ENCODE data around the gene PLAC1. TPM values are rescaled to one million over a fixed set of nuclear protein-coding genes. Genes with fewer than 3 reads are reported as not detected.

The PLAC1 gene
- total RNA-seq, 4 donors from 2014 or later: not detected

- no peak for TF ChIP-seq CTCF (IDR thresholded peaks at IDR 0.05; ENCODE audit: low read depth)
Measured at GRCh38 chrX:134551376-134552048, 106.8 kb downstream of the PLAC1 start.

DNA sequence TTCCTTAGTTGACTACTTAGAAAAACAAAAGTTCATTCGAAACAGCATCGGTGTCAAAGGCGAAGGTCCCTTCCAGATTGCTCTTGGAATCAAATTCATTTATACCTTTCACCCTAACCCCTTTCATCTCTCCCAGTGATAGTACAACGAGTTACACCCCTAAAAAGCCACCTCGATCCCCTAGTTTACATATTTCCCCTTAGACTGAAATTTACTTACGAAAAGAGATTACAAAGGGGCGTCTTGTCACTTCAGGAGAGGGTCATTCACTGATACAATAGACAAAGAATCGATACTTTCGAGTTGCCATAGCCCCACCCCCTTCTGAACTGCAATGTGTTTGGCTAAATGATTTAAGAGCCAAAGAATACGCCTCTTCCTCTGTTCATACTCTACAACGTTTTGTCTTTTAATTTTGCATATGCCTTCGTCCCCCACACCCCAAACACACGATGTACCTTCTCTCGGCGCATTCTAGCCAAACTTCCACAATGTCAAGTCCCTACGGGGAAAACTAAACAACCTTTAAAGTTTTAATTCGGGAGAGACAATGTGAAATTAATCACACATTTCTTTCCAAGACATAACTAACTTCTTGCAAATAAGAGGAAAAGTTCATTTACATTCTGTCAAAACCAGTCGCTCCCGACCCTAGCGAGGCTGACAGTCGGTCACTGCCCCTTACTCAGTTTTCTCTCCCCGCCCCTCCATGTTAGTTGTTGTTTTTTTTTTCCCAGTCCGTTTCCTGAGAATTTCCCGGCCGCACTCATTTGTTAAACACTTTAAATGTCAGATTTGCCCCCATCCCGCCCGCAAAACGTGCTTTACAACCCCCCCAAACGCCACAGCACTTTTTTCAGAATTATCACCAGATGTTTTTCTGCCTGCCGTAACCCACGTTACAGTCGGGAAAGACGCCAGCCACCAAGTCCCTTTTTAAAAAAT, 109.7 kb downstream of the PLAC1 start:
- TF ChIP-seq CTCF (IDR thresholded peaks at IDR 0.05; ENCODE audit: low read depth): no peak

DNA sequence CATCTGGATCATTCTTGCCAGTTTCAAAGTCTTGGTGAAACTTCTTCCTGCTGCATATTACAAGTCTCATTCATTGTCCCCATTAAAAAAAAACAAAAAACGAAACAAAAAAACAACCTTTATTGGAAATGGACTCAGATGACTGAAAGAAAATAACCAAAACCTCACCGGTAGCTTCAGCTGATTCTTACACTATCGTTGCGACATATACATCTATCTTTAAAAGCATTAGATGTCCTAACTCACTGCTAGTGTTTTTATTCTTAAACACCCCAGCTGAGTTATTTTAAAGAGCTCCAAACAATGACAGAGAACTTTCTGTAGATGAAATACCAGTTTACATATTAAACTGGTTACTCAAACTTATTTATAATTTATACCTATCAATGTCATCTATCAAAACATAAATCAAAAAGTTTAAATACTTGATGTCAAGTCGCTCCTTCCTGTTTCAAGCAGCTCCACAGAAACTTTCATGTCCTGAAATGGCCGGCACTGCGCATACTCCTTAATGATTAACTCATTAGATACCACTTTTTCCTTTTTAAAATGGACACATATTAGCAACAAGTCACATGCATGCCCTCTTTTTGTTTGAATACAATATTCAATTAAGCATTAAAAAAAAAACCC, 111.1 kb downstream of the PLAC1 start:
- TF ChIP-seq CTCF (IDR thresholded peaks at IDR 0.05; ENCODE audit: low read depth): no peak

GRCh38 chrX:134546187-134546586, 112.1 kb downstream of the PLAC1 start:
- TF ChIP-seq CTCF (IDR thresholded peaks at IDR 0.05; ENCODE audit: low read depth): no peak

DNA sequence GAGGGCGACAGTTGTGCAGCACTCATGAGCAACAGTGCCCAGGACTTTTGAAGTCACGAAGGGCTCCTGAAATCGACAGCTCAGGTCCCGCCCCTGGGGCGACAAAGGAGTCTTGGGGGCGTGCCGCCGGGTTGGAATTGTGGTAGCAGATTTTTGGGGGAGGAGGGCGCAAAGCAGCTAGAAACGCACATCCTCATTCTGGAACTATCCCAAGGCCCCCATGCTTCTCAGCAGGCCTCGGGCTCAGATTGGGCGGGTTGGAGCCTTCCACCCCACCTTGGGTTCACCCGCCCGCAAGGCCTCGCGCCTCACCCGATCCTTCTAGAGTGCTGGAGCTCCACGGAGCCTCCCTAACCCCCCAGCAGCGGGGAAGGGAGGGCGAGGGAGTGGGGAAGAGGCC, 112.8 kb downstream of the PLAC1 start:
- no peak for TF ChIP-seq CTCF (IDR thresholded peaks at IDR 0.05; ENCODE audit: low read depth)

DNA sequence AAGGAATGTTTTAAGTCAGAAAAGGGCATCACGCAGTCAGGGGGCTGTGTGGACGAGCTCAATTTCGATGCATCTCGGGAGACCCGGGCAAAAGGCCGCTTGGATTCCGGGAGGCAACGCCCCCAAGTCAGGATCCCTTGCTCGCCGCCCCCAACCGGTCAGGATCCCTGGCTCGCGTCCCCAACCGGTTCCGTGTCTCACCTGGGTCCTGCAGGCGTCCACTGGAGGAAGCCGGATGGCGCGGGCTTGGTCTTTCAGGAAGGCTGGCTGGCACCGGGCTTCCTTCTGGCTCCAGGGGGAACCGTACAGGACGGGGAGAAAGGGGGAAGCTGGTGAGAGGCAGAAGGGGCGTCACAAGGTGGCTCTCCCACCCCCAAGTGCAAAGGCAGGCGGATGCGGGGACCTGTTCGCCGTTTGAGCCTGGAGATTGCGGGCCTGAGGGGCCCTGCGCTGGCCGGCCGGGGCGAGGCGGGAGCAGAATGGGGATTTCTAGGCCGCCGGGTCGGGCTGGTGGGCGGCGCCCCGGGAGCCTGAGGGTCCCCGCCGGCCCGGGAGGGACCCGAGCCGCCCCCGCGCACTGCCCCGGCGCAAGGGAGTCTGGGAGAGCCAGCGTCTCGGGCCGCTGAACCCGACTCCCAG, 113.6 kb downstream of the PLAC1 start:
- TF ChIP-seq CTCF (IDR thresholded peaks at IDR 0.05; ENCODE audit: low read depth): no peak
